Adipocyte (in vitro differentiated cells): Measurements from ENCODE around the gene DNM2.
"Not testable (repeated sequence)": the region's sequence is repeated elsewhere in the genome, so short reads cannot be mapped to it uniquely, and the experiment has no call there.

Experiments used
- DNase-seq: peaks from one replicate; pipeline ENCODE4 v3.0.0-alpha.2; 2015; ENCODE audit warnings: low read depth
- H3K27me3 ChIP-seq: replicated peaks from 2 replicates; pipeline ENCODE4 v1.7.0; 2013; ENCODE audit warnings: mild to moderate bottlenecking, low read length, moderate library complexity; ENCODE audit not compliant: control insufficient read depth, insufficient read depth
- H3K36me3 ChIP-seq: 2 replicates; pipeline ENCODE4 v1.7.0; 2013; ENCODE audit warnings: low read length, mild to moderate bottlenecking, moderate library complexity; ENCODE audit not compliant: control insufficient read depth, insufficient read depth, severe bottlenecking
- H3K4me1 ChIP-seq: 2 replicates; pipeline ENCODE4 v1.7.0; 2013; ENCODE audit warnings: mild to moderate bottlenecking, low read length, moderate library complexity; ENCODE audit not compliant: control insufficient read depth, insufficient read depth
- H3K4me3 ChIP-seq: 2 replicates; pipeline ENCODE4 v1.7.0; 2013; ENCODE audit warnings: mild to moderate bottlenecking, low read length, moderate library complexity
- H3K9ac ChIP-seq: 2 replicates; pipeline ENCODE4 v1.7.0; 2013; ENCODE audit warnings: mild to moderate bottlenecking, low read length, moderate library complexity
- H3K9me3 ChIP-seq: 2 replicates; pipeline ENCODE4 v1.7.0; 2013; ENCODE audit warnings: mild to moderate bottlenecking, low read length, moderate library complexity; ENCODE audit not compliant: control insufficient read depth

The DNM2 gene

DNA sequence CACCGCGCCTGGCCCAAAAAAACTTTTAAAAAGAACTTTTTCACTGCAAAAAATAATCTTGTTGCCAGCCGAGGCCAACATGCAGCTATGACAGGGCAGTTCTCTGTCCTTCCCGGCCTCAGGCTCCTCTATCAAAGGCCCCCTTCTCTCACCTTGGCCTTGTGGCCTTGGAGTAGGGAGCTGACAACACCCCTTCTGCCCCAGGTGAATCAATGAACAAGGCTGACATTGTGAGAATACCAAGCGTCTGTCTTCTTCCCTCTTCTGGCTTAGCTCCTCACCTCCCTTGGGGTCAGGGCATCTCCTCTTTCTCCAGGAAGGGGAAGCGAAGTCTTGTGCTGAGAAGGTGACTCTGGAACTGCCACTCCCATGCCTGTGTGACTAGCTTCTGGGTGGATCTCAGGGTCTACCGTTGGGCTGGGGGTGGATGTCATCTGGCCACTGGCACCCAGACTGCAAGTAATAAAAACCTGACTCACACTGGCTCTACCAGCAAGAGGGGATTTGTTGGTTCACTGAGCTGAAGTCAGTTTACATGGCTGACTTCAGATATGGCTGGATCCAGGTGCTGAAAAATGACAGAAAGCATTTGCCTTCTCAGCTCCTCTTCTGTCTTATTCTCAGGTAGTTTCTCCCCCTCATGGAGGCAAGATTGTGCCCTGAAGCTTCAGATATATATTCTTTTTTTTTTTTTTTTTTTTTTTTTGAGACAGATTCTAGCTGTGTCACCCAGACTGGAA, 136.6 kb downstream of the DNM2 start:
- H3K9ac ChIP-seq, result no peak overlapping the region
- H3K36me3 ChIP-seq, result no peaks in the 10 kb centered on the region
- no peak overlapping the region for H3K4me3 ChIP-seq
- no peaks in the 10 kb centered on the region for H3K4me1 ChIP-seq
- no peaks in the 10 kb centered on the region for H3K9me3 ChIP-seq
- H3K27me3 ChIP-seq, result no peaks in the 10 kb centered on the region
- no peak for DNase-seq

DNA sequence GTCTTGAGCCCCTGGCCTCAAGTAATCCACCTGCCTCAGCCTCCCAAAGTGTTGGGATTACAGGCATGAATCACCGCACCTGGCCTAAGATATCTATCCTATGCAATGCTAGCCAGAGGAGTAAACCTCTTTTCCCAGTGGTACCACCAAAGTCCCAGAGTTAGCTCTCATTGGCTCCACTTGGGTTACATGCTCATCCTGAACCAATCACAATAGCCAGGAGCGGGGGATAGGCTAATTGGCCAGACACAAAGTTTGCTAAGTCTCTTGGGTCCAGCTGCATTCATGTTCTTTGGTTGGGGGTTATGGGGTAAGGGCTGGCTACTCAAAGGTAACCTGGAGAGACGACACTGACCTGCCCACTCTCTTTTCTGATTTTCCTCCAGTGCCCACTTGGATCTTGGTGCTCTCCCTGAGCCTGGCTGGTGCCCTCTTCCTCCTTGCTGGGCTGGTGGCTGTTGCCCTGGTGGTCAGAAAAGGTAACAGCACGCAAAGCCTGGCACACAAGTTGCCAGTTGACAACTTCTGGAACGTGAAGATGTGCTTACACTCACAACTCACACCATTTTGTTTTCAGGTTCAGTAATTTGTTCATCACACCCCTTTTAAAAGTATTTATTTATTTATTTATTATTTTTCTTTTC, 138.1 kb downstream of the DNM2 start:
- Histone ChIP-seq H3K27me3 (no peaks in the 10 kb centered on the region), H3K4me1 (no peaks in the 10 kb centered on the region), H3K9me3 (no peaks in the 10 kb centered on the region), H3K36me3 (no peaks in the 10 kb centered on the region), H3K9ac (no peak overlapping the region), H3K4me3 (no peak overlapping the region)
- DNase-seq, result peak; percentile 32

DNA sequence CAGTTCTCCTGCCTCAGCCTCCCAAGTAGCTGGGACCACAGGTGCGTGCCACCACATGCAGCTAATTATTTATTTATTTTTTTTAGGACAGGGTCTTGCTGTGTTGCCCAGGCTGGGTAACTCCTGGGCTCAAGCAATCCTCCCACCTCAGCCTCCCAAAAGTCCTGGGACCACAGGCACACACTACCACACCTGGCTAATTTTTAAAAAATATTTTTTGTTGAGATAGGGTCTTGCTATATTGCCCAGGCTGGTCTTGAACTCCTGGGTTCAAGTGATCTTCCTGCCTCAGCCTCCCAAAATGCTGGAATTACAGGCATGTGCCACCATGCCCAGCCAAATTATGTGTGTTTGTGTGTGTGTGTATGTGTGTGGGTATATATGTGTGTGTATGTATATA, 139.0 kb downstream of the DNM2 start:
- H3K4me3 ChIP-seq, H3K9ac ChIP-seq, H3K9me3 ChIP-seq, H3K36me3 ChIP-seq, DNase-seq, H3K4me1 ChIP-seq, H3K27me3 ChIP-seq: not testable (repeated sequence)

DNA sequence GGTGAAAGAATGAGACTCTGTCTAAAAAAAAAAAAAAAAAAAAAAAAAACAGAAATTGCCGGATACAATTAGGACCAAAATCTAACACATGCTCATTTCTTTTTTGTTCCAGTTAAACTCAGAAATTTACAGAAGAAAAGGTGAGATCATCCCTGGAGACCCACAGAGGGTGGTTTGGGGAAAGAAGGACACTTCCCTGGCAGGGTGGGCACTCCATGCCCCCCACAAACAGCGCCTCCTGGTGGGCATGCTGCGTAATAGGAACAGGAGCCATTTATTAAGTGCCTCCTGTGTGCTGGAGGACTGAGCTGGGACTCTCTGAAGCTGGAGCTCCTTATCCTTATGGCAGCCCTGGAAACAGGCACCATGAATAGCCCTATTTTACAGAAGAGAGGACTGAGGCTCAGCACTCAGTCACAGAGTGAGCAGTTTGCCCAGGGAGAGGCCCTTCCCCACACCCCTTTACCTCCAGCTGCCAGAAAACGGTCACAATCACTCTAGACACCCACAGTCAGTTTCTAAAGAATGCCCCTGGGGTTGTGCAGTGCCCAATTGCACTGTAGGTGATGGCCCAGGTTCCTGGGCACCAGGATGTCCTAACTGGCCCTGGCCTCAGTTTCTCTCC, 140.4 kb downstream of the DNM2 start:
- H3K4me1 ChIP-seq, result peaks cover 8% of the 10 kb centered on the region
- no peaks in the 10 kb centered on the region for H3K27me3 ChIP-seq
- no peak overlapping the region for H3K4me3 ChIP-seq
- H3K36me3 ChIP-seq, result no peaks in the 10 kb centered on the region
- no peaks in the 10 kb centered on the region for H3K9me3 ChIP-seq
- H3K9ac ChIP-seq, result no peak overlapping the region
- DNase-seq, result peak; percentile 67

DNA sequence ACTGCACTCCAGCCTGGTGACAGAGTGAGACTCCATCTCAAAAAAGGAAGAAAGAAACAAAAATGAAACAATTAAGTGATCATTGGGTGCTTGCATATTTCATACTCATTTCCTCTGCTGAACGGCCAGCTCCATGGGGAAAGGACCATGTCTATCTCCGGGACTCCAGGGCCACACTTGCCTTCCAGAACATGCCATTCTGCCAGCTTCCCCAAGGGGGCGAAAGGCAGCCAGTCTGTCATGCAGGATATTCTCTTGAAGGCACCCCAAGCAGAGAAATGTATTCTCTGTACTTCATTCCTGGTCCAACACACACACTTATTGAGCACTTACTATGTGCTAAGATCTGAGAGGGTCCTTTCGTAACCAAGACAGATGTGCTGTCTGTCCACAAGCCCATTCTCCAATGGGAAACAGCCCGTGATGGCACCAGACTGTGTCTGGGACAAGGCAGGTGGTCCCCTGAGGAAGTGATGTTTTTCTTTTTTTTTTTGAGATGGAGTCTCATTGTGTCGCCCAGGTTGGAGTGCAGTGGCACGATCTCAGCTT, 143.3 kb downstream of the DNM2 start:
- no peak overlapping the region for H3K9ac ChIP-seq
- H3K27me3 ChIP-seq, result no peaks in the 10 kb centered on the region
- peaks cover 20% of the 10 kb centered on the region for H3K4me1 ChIP-seq
- H3K4me3 ChIP-seq, result no peak overlapping the region
- peak; percentile 29 for DNase-seq
- no peaks in the 10 kb centered on the region for H3K36me3 ChIP-seq
- H3K9me3 ChIP-seq, result no peaks in the 10 kb centered on the region

DNA sequence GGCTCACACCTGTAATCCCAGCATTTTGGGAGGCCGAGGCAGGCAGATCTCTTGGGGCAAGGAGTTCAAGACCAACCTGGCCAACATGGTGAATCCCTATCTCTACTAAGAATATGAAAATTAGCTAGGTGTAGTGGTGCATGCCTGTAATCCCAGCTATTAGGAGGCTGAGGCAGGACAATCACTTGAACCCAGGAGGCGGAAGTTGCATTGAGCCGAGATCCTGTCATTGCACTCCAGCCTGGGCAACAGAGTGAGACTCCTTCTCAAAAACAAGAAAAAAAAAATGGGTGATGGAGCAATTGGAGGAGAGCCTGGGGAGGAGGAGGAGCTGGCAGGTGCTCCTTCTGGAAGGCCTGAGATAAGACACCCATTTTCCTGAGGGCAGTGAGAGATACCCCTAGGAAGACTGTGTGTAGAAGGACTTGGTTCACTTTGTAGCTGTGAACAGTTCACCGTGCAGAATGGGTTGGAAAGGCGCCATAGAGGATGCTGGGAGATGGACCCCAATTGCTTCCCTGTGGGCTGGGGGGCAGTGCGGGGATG, 144.8 kb downstream of the DNM2 start:
- H3K36me3 ChIP-seq, result no peaks in the 10 kb centered on the region
- peak overlapping the region; percentile 30 for H3K9ac ChIP-seq
- peak overlapping the region; percentile 18 for H3K4me3 ChIP-seq
- H3K27me3 ChIP-seq, result no peaks in the 10 kb centered on the region
- DNase-seq, result no peak
- H3K4me1 ChIP-seq, result peaks cover 20% of the 10 kb centered on the region
- H3K9me3 ChIP-seq, result no peaks in the 10 kb centered on the region

DNA sequence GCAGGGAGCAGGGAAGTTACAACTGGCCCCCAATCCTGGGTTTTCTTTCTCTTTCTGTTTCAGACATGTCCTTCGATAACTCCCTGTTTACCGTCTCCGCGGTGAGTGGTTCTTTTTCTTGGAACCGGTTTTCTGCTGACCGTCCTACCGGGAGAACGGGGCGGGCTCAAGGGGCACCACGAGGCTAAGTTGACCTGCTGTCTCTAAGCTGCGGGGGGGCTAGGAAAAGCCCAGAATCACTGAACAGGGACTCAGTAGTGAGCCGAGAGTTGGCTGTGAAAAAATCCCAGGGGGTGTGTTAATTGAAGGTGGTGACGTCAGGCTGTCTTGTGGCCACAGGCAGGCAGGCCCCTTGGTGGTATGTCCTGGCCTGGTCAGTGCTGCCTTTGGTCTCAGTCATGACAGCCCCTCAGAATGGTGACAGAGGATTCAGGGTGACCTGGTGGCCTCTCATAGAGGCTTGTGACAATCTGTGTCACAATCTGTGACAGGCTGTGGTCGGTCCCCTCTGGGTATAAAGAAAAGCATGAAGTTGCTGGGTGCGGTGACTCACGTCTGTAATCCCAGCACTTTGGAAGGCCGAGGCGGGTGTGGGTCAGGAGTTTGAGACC, 145.3 kb downstream of the DNM2 start:
- Histone ChIP-seq H3K36me3 (no peaks in the 10 kb centered on the region), H3K4me3 (peak overlapping the region; percentile 18), H3K27me3 (no peaks in the 10 kb centered on the region), H3K4me1 (peaks cover 20% of the 10 kb centered on the region), H3K9me3 (no peaks in the 10 kb centered on the region), H3K9ac (peak overlapping the region; percentile 30)
- DNase-seq, result peak; percentile 18

DNA sequence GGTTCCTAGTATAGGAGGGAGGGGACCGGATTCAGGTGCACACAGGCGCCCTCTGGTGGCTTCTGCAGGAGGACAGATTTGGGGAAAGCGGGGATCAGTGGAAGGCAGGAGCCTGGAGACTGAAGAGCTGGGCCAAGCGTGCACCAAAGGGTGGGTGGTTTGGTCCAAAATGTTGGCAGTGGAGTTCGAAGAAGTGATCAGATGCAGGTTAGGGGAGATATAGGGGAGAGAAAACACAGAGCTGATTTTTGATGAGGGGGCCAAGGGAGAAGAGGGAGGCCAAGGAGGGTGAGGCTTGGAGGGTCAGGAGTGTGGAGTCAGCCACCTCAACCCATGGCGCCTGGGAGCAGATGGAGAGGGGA, 146.6 kb downstream of the DNM2 start:
- peaks cover 20% of the 10 kb centered on the region for H3K4me1 ChIP-seq
- peak overlapping the region; percentile 61 for H3K9ac ChIP-seq
- no peaks in the 10 kb centered on the region for H3K9me3 ChIP-seq
- DNase-seq, result peak; percentile 94
- peak overlapping the region; percentile 40 for H3K4me3 ChIP-seq
- H3K36me3 ChIP-seq, result no peaks in the 10 kb centered on the region
- H3K27me3 ChIP-seq, result no peaks in the 10 kb centered on the region

DNA sequence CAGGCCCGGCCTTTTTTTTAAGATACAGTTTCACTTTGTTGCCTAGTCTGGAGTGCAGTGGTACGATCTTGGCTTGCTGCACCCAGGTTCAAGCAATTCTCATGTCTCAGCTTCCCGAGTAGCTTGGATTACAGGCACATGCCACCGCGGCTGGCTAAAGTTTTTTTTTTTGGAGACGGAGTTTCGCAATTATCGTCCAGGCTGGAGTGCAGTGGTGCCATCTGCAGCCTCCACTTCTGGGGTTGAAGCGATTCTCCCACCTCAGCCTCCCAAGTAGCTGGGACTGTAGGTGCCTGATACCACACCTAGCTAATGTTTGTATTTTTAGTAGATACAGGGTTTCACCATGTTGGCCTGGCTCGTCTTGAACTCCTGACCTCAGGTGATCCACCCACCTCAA, 148.6 kb downstream of the DNM2 start:
- H3K4me1 ChIP-seq, result peaks cover 22% of the 10 kb centered on the region
- no peaks in the 10 kb centered on the region for H3K9me3 ChIP-seq
- H3K27me3 ChIP-seq, result no peaks in the 10 kb centered on the region
- H3K9ac ChIP-seq, result no peak overlapping the region
- H3K36me3 ChIP-seq, result no peaks in the 10 kb centered on the region
- DNase-seq, result no peak
- no peak overlapping the region for H3K4me3 ChIP-seq

DNA sequence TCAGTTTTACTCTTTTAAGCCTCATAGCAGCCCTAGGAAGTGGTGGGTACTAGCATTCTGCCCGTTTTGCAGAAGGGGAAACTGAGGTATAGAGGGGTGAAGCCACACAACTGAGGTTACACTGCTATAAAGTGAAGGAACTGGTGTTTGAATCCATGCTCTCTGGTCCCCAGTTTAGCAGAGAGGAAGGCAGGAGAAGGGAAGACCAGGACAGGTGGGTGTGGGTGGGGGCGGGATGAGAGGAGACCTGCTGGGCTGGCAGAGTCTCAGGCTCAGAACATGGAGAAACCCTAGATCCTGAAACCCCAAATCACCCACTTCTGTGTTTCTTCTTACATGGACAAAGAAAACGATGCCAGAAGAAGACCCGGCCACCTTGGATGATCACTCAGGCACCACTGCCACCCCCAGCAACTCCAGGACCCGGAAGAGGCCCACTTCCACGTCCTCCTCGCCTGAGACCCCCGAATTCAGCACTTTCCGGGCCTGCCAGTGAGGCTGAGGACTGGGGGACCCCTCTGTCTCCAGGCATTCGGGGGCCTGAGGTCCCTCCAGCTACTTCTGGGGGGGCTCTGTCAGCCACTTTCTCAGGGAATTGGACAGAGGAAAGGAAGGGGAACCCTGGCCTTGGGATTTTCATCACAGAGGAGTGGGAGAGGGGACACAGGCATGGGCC, 151.1 kb downstream of the DNM2 start:
- Histone ChIP-seq H3K4me1 (peaks cover 18% of the 10 kb centered on the region), H3K9ac (no peak overlapping the region), H3K9me3 (no peaks in the 10 kb centered on the region), H3K4me3 (no peak overlapping the region), H3K36me3 (no peaks in the 10 kb centered on the region), H3K27me3 (no peaks in the 10 kb centered on the region)
- no peak for DNase-seq
